Ascending aorta (tissue), 2 donors: Measurements from ENCODE around the gene IRF2BP2. TPM values are rescaled to one million over a fixed set of nuclear protein-coding genes. Genes with fewer than 3 reads are reported as not detected.

Experiments used
- DNase-seq, 2 donors: peaks; one replicate each; pipeline ENCODE4 v3.0.0-alpha.2; 2019; ENCODE audit warnings: low spot score in 2 of 2
- H3K27ac ChIP-seq, 2 donors: fragments of 200-600 bp; sonication (generic); one replicate each; pipeline ENCODE4 v1.5.1; 2016 to 2017; ENCODE audit warnings: mild to moderate bottlenecking in 1 of 2
- H3K27me3 ChIP-seq: fragments of 200-600 bp; sonication (generic); one replicate; pipeline ENCODE4 v1.5.1; 2017
- H3K36me3 ChIP-seq, 2 donors: fragments of 200-600 bp; sonication (generic); one replicate each; pipeline ENCODE4 v1.5.1; 2016
- H3K4me1 ChIP-seq, 2 donors: fragments of 200-600 bp; sonication (generic); one replicate each; pipeline ENCODE4 v1.5.1; 2016 to 2017; ENCODE audit warnings: mild to moderate bottlenecking in 1 of 2
- H3K4me3 ChIP-seq, 2 donors: fragments of 200-600 bp; sonication (generic); one replicate each; pipeline ENCODE4 v1.5.1; 2016 to 2017; ENCODE audit warnings: mild to moderate bottlenecking in 1 of 2
- H3K9me3 ChIP-seq, 2 donors: fragments of 200-600 bp; sonication (generic); one replicate each; pipeline ENCODE4 v1.5.1; 2016
- CTCF ChIP-seq, 3 experiments: fragments of 200-600 bp in 2 of 3; fragments of 450-650 bp in 1 of 3; sonication (generic) in 2 of 3; IDR thresholded peaks; one replicate each; pipeline ENCODE4 v1.5.1; 2016 to 2019; ENCODE audit warnings: antibody characterized with exemption in 3 of 3, mild to moderate bottlenecking in 1 of 3, moderate library complexity in 1 of 3
- intact Hi-C: fragments of 100-400 bp; cut with DNase I; formaldehyde crosslinking; loops from one replicate; pipeline ENCODE4 v1.15.1; 2023
- total RNA-seq: library from RNA; depleted of rRNA; stranded (reverse); fragments of >200 nt; gene quantifications from one replicate; pipeline ENCODE4 v1.1.0, GENCODE V29; 2016

The IRF2BP2 gene
- total RNA-seq, 1 donor from 2014 or later: 80.0 TPM

DNA sequence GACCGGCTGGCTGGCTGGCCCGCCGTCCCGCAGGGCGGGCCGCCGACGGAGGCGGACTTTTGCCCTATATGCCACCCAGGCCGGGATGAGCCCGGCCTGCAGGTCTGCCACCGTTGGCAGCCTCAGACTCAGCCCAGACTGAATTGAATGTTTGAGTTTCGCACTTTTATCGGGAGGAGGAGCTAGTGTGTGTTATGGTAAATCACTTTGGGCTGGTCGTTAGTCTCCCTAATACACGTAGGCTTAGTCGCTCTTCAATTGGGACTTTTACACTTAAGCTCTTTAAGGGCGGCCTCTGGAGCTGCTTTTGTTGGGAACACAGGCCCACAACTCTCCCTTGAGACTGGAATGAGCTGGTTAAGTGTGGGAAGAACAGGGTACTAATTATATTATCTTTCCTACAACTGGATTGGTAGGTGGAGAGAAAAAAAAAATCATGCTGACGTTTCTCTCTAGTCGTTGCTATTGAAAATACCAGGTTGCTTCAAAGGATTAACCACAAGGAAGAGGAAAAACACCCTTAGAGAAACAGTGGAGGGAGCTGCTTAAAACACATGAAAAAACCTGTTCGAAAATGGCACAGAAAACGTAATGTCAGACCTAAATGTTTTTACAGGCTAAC is 1.4 kb upstream of the IRF2BP2 start:
- intact Hi-C loops: loop anchor here (2.0 to 5.0 kb wide), 5 partner anchors 79 to 385 kb away; no protein-coding TSS in a partner anchor
- Histone ChIP-seq H3K9me3 (no peaks in the 10 kb centered on the region), H3K36me3 (peaks cover 20 to 23% of the 10 kb centered on the region in 2 donors), H3K27me3 (no peaks in the 10 kb centered on the region), H3K4me3 (peak overlapping the region; percentile 66 to 74), H3K27ac (peak overlapping the region; percentile 94 to 99), H3K4me1 (peaks cover 15 to 32% of the 10 kb centered on the region in 2 donors)
- DNase-seq: no peak
- no peak for TF ChIP-seq CTCF (IDR thresholded peaks at IDR 0.05)

GRCh38 chr1:234610666-234611224 is 767 bp upstream of the IRF2BP2 start:
- no peaks in the 10 kb centered on the region for H3K9me3 ChIP-seq
- TF ChIP-seq CTCF (IDR thresholded peaks at IDR 0.05): no peak
- H3K36me3 ChIP-seq: peaks cover 21 to 29% of the 10 kb centered on the region in 2 donors
- peak; percentile 90 to 98 for DNase-seq
- peaks cover 15 to 31% of the 10 kb centered on the region in 2 donors for H3K4me1 ChIP-seq
- H3K27me3 ChIP-seq: no peaks in the 10 kb centered on the region
- intact Hi-C loops: loop anchor here (1.0 to 5.0 kb wide), 7 partner anchors 78 to 473 kb away; no protein-coding TSS in a partner anchor
- peak overlapping the region; percentile 66 to 74 for H3K4me3 ChIP-seq
- H3K27ac ChIP-seq: peak overlapping the region; percentile 94 to 99

GRCh38 chr1:234609691-234610042 is 311 bp downstream of the IRF2BP2 start:
- Histone ChIP-seq H3K4me1 (peaks cover 15 to 28% of the 10 kb centered on the region in 2 donors), H3K9me3 (no peaks in the 10 kb centered on the region), H3K36me3 (peaks cover 21 to 30% of the 10 kb centered on the region in 2 donors), H3K4me3 (peak overlapping the region; percentile 67 to 90), H3K27me3 (no peaks in the 10 kb centered on the region), H3K27ac (peak overlapping the region; percentile 99)
- DNase-seq: no peak
- intact Hi-C loops: loop anchor here (1.0 to 5.0 kb wide), 7 partner anchors 77 to 474 kb away; no protein-coding TSS in a partner anchor
- TF ChIP-seq CTCF (IDR thresholded peaks at IDR 0.05): no peak

GRCh38 chr1:234608911-234609690 is 877 bp downstream of the IRF2BP2 start:
- DNase-seq: no peak
- H3K36me3 ChIP-seq: peaks cover 21 to 30% of the 10 kb centered on the region in 2 donors
- peak overlapping the region; percentile 96 to 99 for H3K27ac ChIP-seq
- no peaks in the 10 kb centered on the region for H3K27me3 ChIP-seq
- peaks cover 15 to 23% of the 10 kb centered on the region in 2 donors for H3K4me1 ChIP-seq
- H3K4me3 ChIP-seq: peak overlapping the region; percentile 67 to 90
- TF ChIP-seq CTCF (IDR thresholded peaks at IDR 0.05): no peak
- intact Hi-C loops: no loop called here
- no peaks in the 10 kb centered on the region for H3K9me3 ChIP-seq

- H3K27ac ChIP-seq: peak overlapping the region; percentile 96 to 99
- H3K27me3 ChIP-seq: no peaks in the 10 kb centered on the region
- intact Hi-C loops: no loop called here
- peaks cover 21 to 30% of the 10 kb centered on the region in 2 donors for H3K36me3 ChIP-seq
- peak; percentile 74 to 93 for DNase-seq
- peaks cover 13 to 17% of the 10 kb centered on the region in 2 donors for H3K4me1 ChIP-seq
- H3K9me3 ChIP-seq: no peaks in the 10 kb centered on the region
- H3K4me3 ChIP-seq: peak overlapping the region; percentile 67 to 90
- TF ChIP-seq CTCF (IDR thresholded peaks at IDR 0.05): no peak
Observed at GRCh38 chr1:234608025-234608910, 1.7 kb downstream of the IRF2BP2 start.
